ENCODE measurements around the gene SLC25A24. TPM values are rescaled to one million over a fixed set of nuclear protein-coding genes. Genes with fewer than 3 reads are reported as not detected.
"Not testable (repeated sequence)": the region's sequence is repeated elsewhere in the genome, so short reads cannot be mapped to it uniquely, and the experiment has no call there.

Gene SLC25A24
- polyA plus RNA-seq, 3 donors, result 11.1 to 45.4 (median 43.4) TPM

DNA sequence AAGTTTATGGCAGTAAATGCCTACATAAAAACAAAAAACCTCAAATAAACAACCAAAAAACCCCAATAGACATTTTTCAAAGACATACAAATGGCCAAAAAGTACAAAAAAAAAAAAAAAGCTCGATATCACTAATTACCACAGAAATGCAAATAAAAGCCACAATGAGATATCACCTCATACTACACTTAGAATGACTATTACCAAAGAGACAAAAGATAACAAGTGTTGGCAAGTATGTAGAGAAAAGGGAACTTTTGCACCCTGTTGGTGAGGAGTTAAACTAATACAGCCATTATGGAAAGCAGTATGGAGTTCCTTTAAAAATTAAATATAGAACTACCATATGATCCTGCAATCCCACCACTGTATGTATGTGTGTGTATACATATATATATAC is 21.1 kb downstream of the SLC25A24 start:
- Histone ChIP-seq H3K4me3 (replicated peaks in 1 of 3; ENCODE audit: low read depth in 2 of 3, low read length in 3 of 3) (no peak overlapping the region), H3K27me3 (ENCODE audit: control insufficient read depth in 2 of 2, insufficient read depth in 2 of 2, low read length in 2 of 2) (no peaks in the 10 kb centered on the region), H4K20me1 (ENCODE audit: insufficient read depth, low read length) (peaks cover 11% of the 10 kb centered on the region), H3K79me2 (ENCODE audit: insufficient read depth, low read length) (peaks cover 54% of the 10 kb centered on the region), H3K4me2 (replicated peaks; ENCODE audit: extremely low read depth, low read length, poor library complexity, severe bottlenecking) (no peak overlapping the region), H3K36me3 (replicated peaks in 1 of 2; ENCODE audit: control insufficient read depth in 1 of 2, insufficient read depth in 2 of 2, low read length in 2 of 2) (peaks cover 84 to 92% of the 10 kb centered on the region in 2 donors), H3K9me3 (replicated peaks in 1 of 2; ENCODE audit: control insufficient read depth in 1 of 2, insufficient read depth in 1 of 2, low read length in 2 of 2) (peaks cover 24 to 39% of the 10 kb centered on the region in 2 donors), H3K4me1 (ENCODE audit: control insufficient read depth in 1 of 2, insufficient read depth in 2 of 2, low read length in 2 of 2) (no peaks in the 10 kb centered on the region), H3K9ac (ENCODE audit: insufficient read depth, low read length, poor library complexity, severe bottlenecking) (no peak overlapping the region), H3K27ac (ENCODE audit: low read depth in 1 of 2, low read length in 2 of 2) (no peak overlapping the region), H2AFZ (ENCODE audit: insufficient read depth, low read depth, low read length, poor library complexity, severe bottlenecking) (no peak overlapping the region)
- TF ChIP-seq CTCF (IDR thresholded peaks at IDR 0.05), result no peak
- peaks cover 76 to 88% of the 10 kb centered on the region in 2 donors for H3K36me3 Mint-ChIP-seq
- no peak overlapping the region for H3K27ac Mint-ChIP-seq
- DNase-seq, result no peak
- H3K9me3 Mint-ChIP-seq, result peaks cover 27 to 44% (median 38%) of the 10 kb centered on the region in 7 donors
- no CpG with 5 or more reads among the region's 1 CpG for WGBS (ENCODE audit: insufficient coverage)
- intact Hi-C loops (cut with micrococcal nuclease), result no loop called here
- H3K4me1 Mint-ChIP-seq, result peaks cover 7% of the 10 kb centered on the region
- H3K27me3 Mint-ChIP-seq (ENCODE audit: low read depth in 3 of 3), result no peaks in the 10 kb centered on the region
- H3K4me3 Mint-ChIP-seq, result no peak overlapping the region

DNA sequence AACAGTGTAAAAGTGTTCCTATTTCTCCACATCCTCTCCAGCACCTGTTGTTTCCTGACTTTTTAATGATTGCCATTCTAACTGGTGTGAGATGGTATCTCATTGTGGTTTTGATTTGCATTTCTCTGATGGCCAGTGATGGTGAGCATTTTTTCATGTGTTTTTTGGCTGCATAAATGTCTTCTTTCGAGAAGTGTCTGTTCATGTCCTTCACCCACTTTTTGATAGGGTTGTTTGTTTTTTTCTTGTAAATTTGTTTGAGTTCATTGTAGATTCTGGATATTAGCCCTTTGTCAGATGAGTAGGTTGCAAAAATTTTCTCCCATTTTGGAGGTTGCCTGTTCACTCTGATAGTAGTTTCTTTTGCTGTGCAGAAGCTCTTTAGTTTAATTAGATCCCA is 37.7 kb downstream of the SLC25A24 start:
- H3K4me1 Mint-ChIP-seq; H3K27ac ChIP-seq (ENCODE audit: low read depth in 1 of 2, low read length in 2 of 2); H3K9ac ChIP-seq (ENCODE audit: insufficient read depth, low read length, poor library complexity, severe bottlenecking); H4K20me1 ChIP-seq (ENCODE audit: insufficient read depth, low read length); H3K27me3 Mint-ChIP-seq (ENCODE audit: low read depth in 3 of 3); H3K27ac Mint-ChIP-seq; H3K4me2 ChIP-seq (replicated peaks; ENCODE audit: extremely low read depth, low read length, poor library complexity, severe bottlenecking); H2AFZ ChIP-seq (ENCODE audit: insufficient read depth, low read depth, low read length, poor library complexity, severe bottlenecking); H3K79me2 ChIP-seq (ENCODE audit: insufficient read depth, low read length); DNase-seq; intact Hi-C loops (cut with micrococcal nuclease); H3K9me3 ChIP-seq (replicated peaks in 1 of 2; ENCODE audit: control insufficient read depth in 1 of 2, insufficient read depth in 1 of 2, low read length in 2 of 2); H3K27me3 ChIP-seq (ENCODE audit: control insufficient read depth in 2 of 2, insufficient read depth in 2 of 2, low read length in 2 of 2); H3K4me3 Mint-ChIP-seq; H3K4me1 ChIP-seq (ENCODE audit: control insufficient read depth in 1 of 2, insufficient read depth in 2 of 2, low read length in 2 of 2); H3K4me3 ChIP-seq (replicated peaks in 1 of 3; ENCODE audit: low read depth in 2 of 3, low read length in 3 of 3): not testable (repeated sequence)
- WGBS (ENCODE audit: insufficient coverage), result no CpG with 5 or more reads among the region's 1 CpG
- Mint-ChIP-seq H3K36me3 (peaks cover 25 to 36% of the 10 kb centered on the region in 2 donors), H3K9me3 (peaks cover 6 to 17% (median 11%) of the 10 kb centered on the region in 7 donors)
- H3K36me3 ChIP-seq (replicated peaks in 1 of 2; ENCODE audit: control insufficient read depth in 1 of 2, insufficient read depth in 2 of 2, low read length in 2 of 2), result peaks cover 19 to 29% of the 10 kb centered on the region in 2 donors

DNA sequence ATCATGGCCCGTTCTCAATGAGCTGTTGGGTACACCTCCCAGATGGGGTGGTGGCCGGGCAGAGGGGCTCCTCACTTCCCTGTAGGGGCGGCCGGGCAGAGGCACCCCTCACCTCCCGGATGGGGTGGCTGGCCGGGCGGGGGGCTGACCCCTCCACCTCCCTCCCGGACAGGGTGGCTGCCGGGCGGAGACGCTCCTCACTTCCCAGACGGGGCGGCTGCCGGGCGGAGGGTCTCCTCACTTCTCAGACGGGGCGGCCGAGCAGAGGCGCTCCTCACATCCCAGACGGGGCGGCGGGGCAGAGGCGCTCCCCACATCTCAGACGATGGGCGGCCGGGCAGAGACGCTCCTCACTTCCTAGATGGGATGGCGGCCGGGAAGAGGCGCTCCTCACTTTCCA is 40.2 kb downstream of the SLC25A24 start:
- H3K27me3 Mint-ChIP-seq (ENCODE audit: low read depth in 3 of 3); H3K27ac ChIP-seq (ENCODE audit: low read depth in 1 of 2, low read length in 2 of 2); H3K4me3 Mint-ChIP-seq; H3K4me1 ChIP-seq (ENCODE audit: control insufficient read depth in 1 of 2, insufficient read depth in 2 of 2, low read length in 2 of 2); H3K4me3 ChIP-seq (replicated peaks in 1 of 3; ENCODE audit: low read depth in 2 of 3, low read length in 3 of 3); H3K4me1 Mint-ChIP-seq; H3K27me3 ChIP-seq (ENCODE audit: control insufficient read depth in 2 of 2, insufficient read depth in 2 of 2, low read length in 2 of 2); DNase-seq; H3K79me2 ChIP-seq (ENCODE audit: insufficient read depth, low read length); H3K9ac ChIP-seq (ENCODE audit: insufficient read depth, low read length, poor library complexity, severe bottlenecking); H3K27ac Mint-ChIP-seq; H3K9me3 ChIP-seq (replicated peaks in 1 of 2; ENCODE audit: control insufficient read depth in 1 of 2, insufficient read depth in 1 of 2, low read length in 2 of 2); H2AFZ ChIP-seq (ENCODE audit: insufficient read depth, low read depth, low read length, poor library complexity, severe bottlenecking); intact Hi-C loops (cut with micrococcal nuclease); H4K20me1 ChIP-seq (ENCODE audit: insufficient read depth, low read length); H3K4me2 ChIP-seq (replicated peaks; ENCODE audit: extremely low read depth, low read length, poor library complexity, severe bottlenecking): not testable (repeated sequence)
- Mint-ChIP-seq H3K36me3 (peaks cover 40 to 44% of the 10 kb centered on the region in 2 donors), H3K9me3 (peaks cover 0 to 10% (median 4%) of the 10 kb centered on the region in 7 donors)
- no CpG with 5 or more reads among the region's 30 CpGs for WGBS (ENCODE audit: insufficient coverage)
- H3K36me3 ChIP-seq (replicated peaks in 1 of 2; ENCODE audit: control insufficient read depth in 1 of 2, insufficient read depth in 2 of 2, low read length in 2 of 2), result peaks cover 44 to 50% of the 10 kb centered on the region in 2 donors
